Measurements from ENCODE around the gene DNAH11. TPM values are rescaled to one million over a fixed set of nuclear protein-coding genes. Genes with fewer than 3 reads are reported as not detected.
"Not testable (repeated sequence)": the region's sequence is repeated elsewhere in the genome, so short reads cannot be mapped to it uniquely, and the experiment has no call there.

Gene DNAH11
- total and polyA plus RNA-seq, 2 of the 4 experiments (the other 2 are of a cell fraction), result not detected

DNA sequence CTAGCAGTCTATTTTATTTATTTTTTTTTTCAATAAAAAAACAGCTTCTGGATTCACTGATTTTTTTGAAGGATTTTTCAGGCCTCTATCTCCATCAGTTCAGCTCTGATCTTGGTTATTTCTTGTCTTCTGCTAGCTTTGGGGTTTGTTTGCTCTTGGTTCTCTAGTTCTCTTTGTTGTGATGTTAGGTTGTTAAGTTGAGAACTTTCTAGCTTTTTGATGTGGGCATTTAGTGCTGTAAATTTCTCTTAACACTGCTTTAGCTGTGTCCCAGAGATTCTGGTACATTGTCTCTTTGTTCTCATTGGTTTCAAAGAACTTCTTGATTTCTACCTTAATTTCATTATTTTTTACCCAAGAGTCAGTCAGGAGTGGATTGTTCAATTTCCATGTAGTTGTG lies 9.2 kb upstream of the DNAH11 start:
- H3K27me3 ChIP-seq (ENCODE audit: control insufficient read depth, insufficient read depth, low read length); H3K4me2 ChIP-seq (ENCODE audit: low read depth, low read length); H3K79me1 ChIP-seq (ENCODE audit: low read depth in 1 of 2, low read length in 2 of 2); DNase-seq; H3K56ac ChIP-seq (ENCODE audit: extremely low read depth, insufficient read depth, low read length); H3K27ac ChIP-seq (ENCODE audit: insufficient read depth, low read length); H2AFZ ChIP-seq (replicated peaks; ENCODE audit: low read length, poor library complexity); H2BK20ac ChIP-seq (ENCODE audit: low read depth, low read length); CTCF ChIA-PET; H3K4ac ChIP-seq (ENCODE audit: low read depth, low read length); H2BK5ac ChIP-seq (ENCODE audit: low read depth, low read length, poor library complexity, severe bottlenecking); H3K9me3 ChIP-seq (ENCODE audit: control insufficient read depth, insufficient read depth, low read length); H3K23ac ChIP-seq (ENCODE audit: low read depth, low read length); H4K20me1 ChIP-seq (ENCODE audit: insufficient read depth, low read length); H3K36me3 ChIP-seq (ENCODE audit: control insufficient read depth, insufficient read depth, low read length); H4K8ac ChIP-seq (ENCODE audit: low read depth in 2 of 2, low read length in 2 of 2); intact Hi-C loops (cut with micrococcal nuclease); dilution Hi-C loops (cut with HindIII; ENCODE audit: low sequenced_read_pairs, unreplicated experiment); H3K4me3 ChIP-seq (ENCODE audit: insufficient read depth, low read depth, low read length); H2BK15ac ChIP-seq (ENCODE audit: low read depth, low read length); H2AK9ac ChIP-seq (replicated peaks; ENCODE audit: low read depth, low read length, poor library complexity); H2BK120ac ChIP-seq (ENCODE audit: low read depth, low read length); H3K9ac ChIP-seq (ENCODE audit: low read depth, low read length); BruUV-seq (replicated peaks); H3K9me1 ChIP-seq (ENCODE audit: insufficient read depth, low read length); H2AK5ac ChIP-seq (ENCODE audit: low read depth, low read length); ATAC-seq (ENCODE audit: low read depth); H4K91ac ChIP-seq (ENCODE audit: insufficient read depth, low read depth, low read length); H3K18ac ChIP-seq (ENCODE audit: low read depth, low read length); in situ Hi-C loops (cut with MboI; ENCODE audit: low sequenced_read_pairs); H3K14ac ChIP-seq (replicated peaks; ENCODE audit: low read depth, low read length); H4K5ac ChIP-seq (ENCODE audit: low read depth, low read length); H3K4me1 ChIP-seq (ENCODE audit: control insufficient read depth, insufficient read depth, low read length): not testable (repeated sequence)
- POLR2A ChIA-PET (ENCODE audit: unreplicated experiment), result interaction anchor here (0.6 kb wide), 1 partner anchor 756 kb away, joined by 3 read pairs; no protein-coding TSS in a partner anchor

DNA sequence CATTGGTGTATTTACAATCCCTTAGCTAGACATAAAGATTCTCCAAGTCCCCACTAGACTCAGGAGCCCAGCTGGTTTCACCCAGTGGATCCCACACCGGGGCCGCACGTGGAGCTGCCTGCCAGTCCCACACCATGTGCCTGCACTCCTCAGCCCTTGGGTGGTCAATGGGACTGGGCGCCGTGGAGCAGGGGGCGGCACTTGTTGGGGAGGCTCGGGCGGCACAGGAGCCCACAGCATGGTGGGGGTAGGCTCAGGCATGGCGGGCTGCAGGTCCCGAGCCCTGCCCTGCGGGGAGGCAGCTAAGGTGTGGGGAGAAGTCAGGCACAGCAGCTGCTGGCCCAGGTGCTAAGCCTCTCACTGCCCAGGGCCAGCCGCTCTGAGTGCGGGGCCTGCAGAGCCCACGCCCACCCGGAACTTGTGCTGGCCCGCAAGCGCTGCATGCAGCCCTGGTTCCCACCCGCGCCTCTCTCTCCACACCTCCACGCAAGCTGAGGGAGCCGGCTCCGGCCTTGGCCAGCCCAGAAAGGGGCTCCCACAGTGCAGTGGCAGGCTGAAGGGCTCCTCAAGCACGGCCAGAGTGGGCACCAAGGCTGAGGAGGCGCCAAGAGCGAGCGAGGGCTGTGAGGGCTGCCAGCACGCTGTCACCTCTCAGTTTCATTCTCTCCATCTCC lies 6.3 kb upstream of the DNAH11 start:
- DNase-seq; H2BK20ac ChIP-seq (ENCODE audit: low read depth, low read length); in situ Hi-C loops (cut with MboI; ENCODE audit: low sequenced_read_pairs); H3K79me1 ChIP-seq (ENCODE audit: low read depth in 1 of 2, low read length in 2 of 2); H3K9me3 ChIP-seq (ENCODE audit: control insufficient read depth, insufficient read depth, low read length); CTCF ChIA-PET; H4K8ac ChIP-seq (ENCODE audit: low read depth in 2 of 2, low read length in 2 of 2); H3K14ac ChIP-seq (replicated peaks; ENCODE audit: low read depth, low read length); H3K4me1 ChIP-seq (ENCODE audit: control insufficient read depth, insufficient read depth, low read length); POLR2A ChIA-PET (ENCODE audit: unreplicated experiment); H3K36me3 ChIP-seq (ENCODE audit: control insufficient read depth, insufficient read depth, low read length); H3K4me3 ChIP-seq (ENCODE audit: insufficient read depth, low read depth, low read length); H2BK5ac ChIP-seq (ENCODE audit: low read depth, low read length, poor library complexity, severe bottlenecking); BruUV-seq (replicated peaks); H2BK120ac ChIP-seq (ENCODE audit: low read depth, low read length); H3K4me2 ChIP-seq (ENCODE audit: low read depth, low read length); H4K91ac ChIP-seq (ENCODE audit: insufficient read depth, low read depth, low read length); H3K27me3 ChIP-seq (ENCODE audit: control insufficient read depth, insufficient read depth, low read length); intact Hi-C loops (cut with micrococcal nuclease); H3K9me1 ChIP-seq (ENCODE audit: insufficient read depth, low read length); H2BK15ac ChIP-seq (ENCODE audit: low read depth, low read length); H3K56ac ChIP-seq (ENCODE audit: extremely low read depth, insufficient read depth, low read length); H3K23ac ChIP-seq (ENCODE audit: low read depth, low read length); H3K9ac ChIP-seq (ENCODE audit: low read depth, low read length); dilution Hi-C loops (cut with HindIII; ENCODE audit: low sequenced_read_pairs, unreplicated experiment); ATAC-seq (ENCODE audit: low read depth); H4K20me1 ChIP-seq (ENCODE audit: insufficient read depth, low read length); H2AFZ ChIP-seq (replicated peaks; ENCODE audit: low read length, poor library complexity); H3K4ac ChIP-seq (ENCODE audit: low read depth, low read length); H2AK5ac ChIP-seq (ENCODE audit: low read depth, low read length); H3K18ac ChIP-seq (ENCODE audit: low read depth, low read length); H4K5ac ChIP-seq (ENCODE audit: low read depth, low read length); H3K27ac ChIP-seq (ENCODE audit: insufficient read depth, low read length); H2AK9ac ChIP-seq (replicated peaks; ENCODE audit: low read depth, low read length, poor library complexity): not testable (repeated sequence)
- 88% methylated on average over 8 of the region's 27 CpGs; no CpG with 5 or more reads in 1 of the 2 experiments for WGBS, 2 experiments (ENCODE audit: extremely low coverage in 2 of 2, insufficient read length in 1 of 2)

Measured in IMR-90 (cell line).